GM19328 (cell line): ENCODE measurements around the gene HLA-C.
"Not testable (repeated sequence)": the region's sequence is repeated elsewhere in the genome, so short reads cannot be mapped to it uniquely, and the experiment has no call there.

Experiments
- ATAC-seq: cut with Tn5 transposase; IDR thresholded peaks from one replicate; pipeline ENCODE4 v1.9.1; 2021; ENCODE audit warnings: mild to moderate bottlenecking, moderate library complexity; ENCODE audit not compliant: unreplicated experiment

Gene HLA-C

GRCh38 chr6:31271641-31272357 lies at the start of gene HLA-C:
TSS of gene HLA-C (minus strand) at chr6:31272092. CDS start at chr6:31272071, 21 bp downstream.
- ATAC-seq, result peak; percentile 68

GRCh38 chr6:31321005-31321707 lies 49.3 kb upstream of the HLA-C start:
- ATAC-seq, result no peak

GRCh38 chr6:31317036-31317435 lies 45.1 kb upstream of the HLA-C start:
- ATAC-seq, result no peak

GRCh38 chr6:31309641-31310040 lies 37.7 kb upstream of the HLA-C start:
- no peak for ATAC-seq

GRCh38 chr6:31308845-31309175 lies 36.9 kb upstream of the HLA-C start:
- ATAC-seq, result no peak

GRCh38 chr6:31308050-31308844 lies 36.4 kb upstream of the HLA-C start:
- no peak for ATAC-seq

GRCh38 chr6:31307669-31308049 lies 35.8 kb upstream of the HLA-C start:
- no peak for ATAC-seq

GRCh38 chr6:31305703-31306219 lies 33.9 kb upstream of the HLA-C start:
- no peak for ATAC-seq

GRCh38 chr6:31304683-31305082 lies 32.8 kb upstream of the HLA-C start:
- ATAC-seq, result no peak

- no peak for ATAC-seq
Measured at GRCh38 chr6:31300797-31301196, 28.9 kb upstream of the HLA-C start.

GRCh38 chr6:31299947-31300346 lies 28.1 kb upstream of the HLA-C start:
- no peak for ATAC-seq

- ATAC-seq, result no peak
Measured at GRCh38 chr6:31299511-31299910, 27.6 kb upstream of the HLA-C start.

- ATAC-seq, result no peak
Measured at GRCh38 chr6:31294056-31294455, 22.2 kb upstream of the HLA-C start.

- ATAC-seq, result no peak
Measured at GRCh38 chr6:31293343-31293742, 21.5 kb upstream of the HLA-C start.

- no peak for ATAC-seq
Measured at GRCh38 chr6:31289788-31290187, 17.9 kb upstream of the HLA-C start.

GRCh38 chr6:31287619-31288018 lies 15.7 kb upstream of the HLA-C start:
- no peak for ATAC-seq

- ATAC-seq, result no peak
Measured at GRCh38 chr6:31285982-31286381, 14.1 kb upstream of the HLA-C start.

- ATAC-seq, result no peak
Measured at GRCh38 chr6:31285486-31285885, 13.6 kb upstream of the HLA-C start.

GRCh38 chr6:31279647-31280046 lies 7.8 kb upstream of the HLA-C start:
- ATAC-seq, result not testable (repeated sequence)

GRCh38 chr6:31272836-31273626 lies 1.1 kb upstream of the HLA-C start:
- ATAC-seq, result no peak

- ATAC-seq, result no peak
Measured at GRCh38 chr6:31272436-31272835, 544 bp upstream of the HLA-C start.
